ENCODE data around the gene SAMD4B.
"Not testable (repeated sequence)": the region's sequence is repeated elsewhere in the genome, so short reads cannot be mapped to it uniquely, and the experiment has no call there.

SAMD4B gene

DNA sequence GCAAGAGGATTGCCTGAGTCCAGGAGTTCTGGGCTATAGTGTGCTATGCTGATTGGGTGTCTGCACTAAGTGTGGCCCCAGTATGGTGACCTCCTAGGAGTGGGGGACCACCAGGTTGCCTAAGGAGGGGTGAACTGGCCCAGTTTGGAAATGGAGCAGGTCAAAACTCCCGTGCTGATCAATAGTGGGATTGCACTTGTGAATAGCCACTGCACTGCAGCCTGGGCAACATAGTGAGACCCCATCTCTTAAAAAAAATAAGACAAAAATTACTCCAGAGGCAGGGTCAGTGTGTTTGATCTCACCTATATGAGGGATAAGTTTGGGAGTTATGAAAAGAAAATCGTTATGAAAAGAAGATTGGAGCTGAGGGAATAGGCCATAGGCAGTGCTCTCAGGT lies 27.0 kb downstream of the SAMD4B start:
- no peak for ATAC-seq
- DNase-seq: no peak

GRCh38 chr19:39370735-39371134 lies 28.5 kb downstream of the SAMD4B start:
- ATAC-seq: no peak
- DNase-seq: no peak

- no peak for DNase-seq
- ATAC-seq: no peak
These were observed 30.0 kb downstream of the SAMD4B start for GRCh38 chr19:39372047-39372802.

DNA sequence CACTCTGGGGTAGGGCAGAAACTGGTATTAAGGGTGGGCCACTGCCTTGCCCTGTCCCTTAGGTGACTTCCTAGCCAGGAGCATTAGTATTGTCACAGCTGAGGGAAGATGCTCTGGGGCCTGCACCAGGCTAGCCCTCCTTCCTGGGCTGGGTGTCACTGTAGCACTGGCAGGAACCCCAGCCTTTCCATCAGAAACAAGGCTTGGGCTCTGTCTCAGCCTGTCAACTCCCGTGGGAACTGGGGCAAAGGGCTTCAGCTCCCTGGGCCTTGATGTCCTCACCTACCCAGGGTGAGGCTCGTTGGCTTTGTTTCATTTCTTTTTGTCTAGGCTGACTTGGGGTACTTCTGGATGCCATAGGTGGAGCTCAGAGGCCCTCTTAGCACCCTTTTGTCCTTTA lies 30.7 kb downstream of the SAMD4B start:
- no peak for DNase-seq

DNA sequence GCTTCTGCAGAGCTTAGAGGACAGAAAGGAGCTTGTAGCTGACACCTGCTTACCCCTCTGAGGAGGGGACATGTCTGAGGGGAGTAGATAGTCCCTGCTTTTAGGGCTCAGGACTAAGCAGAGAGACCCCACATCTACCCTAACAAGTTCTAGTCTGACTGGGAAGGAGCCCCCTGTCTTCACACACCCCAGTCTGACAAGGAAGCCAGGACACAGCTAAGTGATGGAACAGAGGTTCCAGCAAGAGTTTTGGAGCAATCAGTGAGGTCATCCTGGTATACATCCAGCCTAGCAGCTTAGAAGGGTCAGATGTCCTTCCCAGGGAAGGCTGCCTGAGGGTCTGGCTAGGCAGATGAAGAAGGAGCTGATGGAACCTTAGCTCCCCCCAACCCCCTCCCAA lies 33.7 kb downstream of the SAMD4B start:
- ATAC-seq (no peak), DNase-seq (no peak)

More for the DNA sequence above, 30.7 kb downstream of the SAMD4B start:
- ATAC-seq: no peak

DNA sequence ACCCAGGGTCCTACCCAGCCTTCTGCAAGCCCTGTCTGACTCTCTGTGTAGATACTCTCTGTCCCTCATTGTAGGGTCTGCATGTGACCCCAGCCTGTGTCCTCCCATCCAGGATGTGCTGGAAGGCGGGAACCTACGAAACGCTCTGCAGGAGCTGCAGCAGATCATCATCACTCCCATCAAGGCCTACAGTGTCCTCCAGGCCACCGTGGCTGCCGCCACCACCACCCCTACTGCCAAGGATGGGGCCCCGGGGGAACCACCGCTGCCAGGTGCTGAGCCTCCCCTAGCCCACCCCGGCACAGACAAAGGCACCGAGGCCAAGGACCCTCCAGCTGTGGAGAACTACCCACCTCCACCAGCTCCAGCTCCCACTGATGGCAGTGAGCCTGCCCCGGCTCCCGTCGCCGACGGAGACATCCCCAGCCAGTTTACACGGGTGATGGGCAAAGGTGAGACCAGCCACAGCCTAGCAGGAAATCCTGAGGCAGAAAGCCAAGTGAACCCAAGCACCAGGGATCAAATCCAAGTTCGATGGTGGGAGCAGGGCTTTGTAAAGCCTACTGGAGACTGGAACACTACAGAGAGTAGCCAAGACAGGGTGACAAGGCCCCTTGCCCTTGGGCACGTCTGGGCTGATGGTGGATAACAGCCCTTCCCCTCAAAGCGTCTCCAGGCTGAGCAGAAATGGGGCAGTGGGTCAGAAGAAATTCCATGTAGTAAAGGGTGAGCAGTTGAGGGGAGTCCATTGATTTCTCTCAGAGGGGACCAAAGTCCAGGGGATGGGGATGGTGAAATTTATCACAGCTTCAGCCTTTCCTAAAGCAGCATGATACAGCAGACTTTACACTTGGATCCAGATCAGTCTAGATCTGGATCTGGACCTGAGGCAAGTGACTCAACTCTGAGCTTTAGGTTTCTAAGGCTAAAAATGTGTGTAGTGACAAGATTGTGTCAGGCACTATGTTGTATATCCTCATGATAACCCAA lies 35.4 kb downstream of the SAMD4B start:
- DNase-seq (no peak), ATAC-seq (no peak)

DNA sequence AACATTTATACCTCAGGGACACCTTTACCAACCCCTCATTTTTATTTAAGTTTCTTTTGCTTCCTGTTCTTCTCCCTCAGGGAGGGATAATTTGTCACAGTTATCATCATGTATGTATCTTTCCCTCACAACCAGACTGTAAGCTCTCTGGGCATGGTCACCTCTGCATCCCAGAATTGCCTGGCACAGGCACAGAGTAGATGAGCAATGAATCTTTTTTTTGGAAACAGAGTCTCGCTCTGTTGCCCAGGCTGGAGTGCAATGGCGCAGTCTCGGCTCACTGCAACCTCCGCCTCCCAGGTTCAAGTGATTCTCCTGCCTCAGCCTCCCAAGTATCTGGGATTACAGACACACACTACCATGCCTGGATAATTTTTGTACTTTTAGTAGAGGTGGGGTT lies 37.1 kb downstream of the SAMD4B start:
- not testable (repeated sequence) for DNase-seq, ATAC-seq

DNA sequence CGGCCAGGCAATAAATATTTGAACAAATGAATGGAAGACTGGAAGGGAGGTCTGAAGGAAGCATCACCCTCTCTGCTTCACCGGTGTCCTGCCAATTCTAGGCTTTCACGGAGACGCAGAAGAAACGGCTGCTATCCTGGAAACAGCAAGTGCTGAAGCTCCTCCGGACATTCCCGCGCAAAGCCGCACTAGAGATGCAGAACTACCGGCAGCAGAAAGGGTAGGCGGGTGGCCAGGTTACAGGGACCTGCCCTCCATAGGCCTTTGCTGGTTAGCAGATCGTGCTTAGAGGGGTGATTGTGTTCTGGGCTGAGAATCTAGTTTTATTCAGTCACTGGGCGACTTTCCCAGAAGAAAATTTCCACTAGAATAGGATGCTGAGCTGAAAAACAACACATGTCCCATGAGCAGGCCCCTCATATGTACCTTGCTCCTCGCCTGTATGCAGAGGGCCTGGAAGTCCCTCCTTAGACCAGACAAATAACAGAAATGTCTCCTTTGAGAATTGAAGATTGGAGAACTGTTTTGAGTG lies 37.7 kb downstream of the SAMD4B start:
- DNase-seq: no peak
- ATAC-seq: no peak

- DNase-seq: no peak
- no peak for ATAC-seq
These were observed 38.6 kb downstream of the SAMD4B start for GRCh38 chr19:39380521-39381502.

DNA sequence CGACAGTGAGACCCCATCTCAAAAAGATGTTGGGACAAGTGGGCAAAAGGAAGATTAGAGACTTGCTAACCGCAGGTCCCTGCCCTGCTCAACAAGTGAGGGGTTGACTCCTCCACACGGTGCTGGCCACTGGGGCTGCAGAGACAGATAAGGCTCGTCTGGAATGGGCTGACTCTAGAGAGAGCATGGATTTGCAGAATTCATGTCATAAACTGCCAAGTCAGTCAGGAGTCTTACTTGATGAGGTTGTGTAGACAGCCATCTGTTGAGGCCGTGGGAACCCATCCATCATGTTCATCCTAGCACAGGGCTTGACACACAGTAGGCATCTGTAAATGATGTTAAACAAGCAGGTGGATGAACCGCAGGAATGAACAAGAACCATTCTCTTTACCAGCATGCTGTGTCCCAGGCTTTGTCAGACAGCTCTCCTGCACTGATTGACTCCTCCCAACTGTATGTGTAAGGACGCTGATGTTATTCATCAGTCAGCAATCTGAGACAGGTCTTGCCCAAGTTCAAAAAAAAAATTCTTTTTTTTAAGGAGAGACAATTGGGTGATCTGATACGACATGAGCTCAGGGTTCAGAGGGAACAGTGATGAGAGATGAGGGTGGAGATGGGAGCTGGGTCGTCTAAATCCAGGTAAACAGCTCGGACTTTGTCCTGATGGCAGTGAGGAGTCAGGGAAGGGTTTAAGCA lies 39.8 kb downstream of the SAMD4B start:
- ATAC-seq: no peak
- no peak for DNase-seq

DNA sequence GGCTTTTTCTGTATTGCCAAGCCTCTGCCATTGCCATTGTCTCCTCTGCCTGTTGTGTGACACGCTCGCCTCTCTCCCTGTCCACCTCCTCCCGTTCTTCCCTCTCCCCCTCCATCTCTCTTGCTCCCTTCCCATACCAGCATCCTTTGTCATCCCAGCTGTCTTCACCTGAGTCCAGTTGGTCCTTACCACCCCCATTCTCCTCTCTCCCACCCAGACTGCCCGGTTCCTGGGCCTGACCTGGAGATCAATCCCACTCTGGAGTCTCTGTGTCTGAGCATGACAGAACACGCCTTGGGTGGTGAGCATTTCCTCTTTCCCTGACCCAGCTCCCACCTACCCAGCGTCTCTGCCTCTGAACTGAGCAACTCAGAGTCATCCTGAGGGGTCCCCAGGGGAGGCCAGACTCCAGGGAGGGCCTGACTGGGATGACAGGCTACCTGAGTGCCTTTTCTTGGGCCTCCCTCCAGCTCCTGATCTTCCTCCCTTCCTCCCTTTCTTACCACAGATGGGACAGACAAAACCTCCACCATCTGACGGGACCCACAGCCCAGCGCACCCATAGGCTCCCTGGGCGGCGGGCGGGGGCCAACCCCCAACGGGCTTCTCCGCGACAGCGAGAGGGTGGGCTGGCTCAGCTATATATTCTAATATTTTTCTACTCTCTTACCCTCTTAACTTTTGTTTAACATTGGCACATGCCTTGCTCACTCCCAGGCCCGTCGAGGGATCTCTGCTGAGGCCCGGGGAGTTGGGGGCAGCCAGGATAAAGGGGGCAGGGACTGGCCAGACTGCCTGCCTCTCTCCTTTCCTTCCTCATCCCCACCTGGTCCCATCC lies 41.0 kb downstream of the SAMD4B start:
- ATAC-seq (no peak), DNase-seq (no peak)

DNA sequence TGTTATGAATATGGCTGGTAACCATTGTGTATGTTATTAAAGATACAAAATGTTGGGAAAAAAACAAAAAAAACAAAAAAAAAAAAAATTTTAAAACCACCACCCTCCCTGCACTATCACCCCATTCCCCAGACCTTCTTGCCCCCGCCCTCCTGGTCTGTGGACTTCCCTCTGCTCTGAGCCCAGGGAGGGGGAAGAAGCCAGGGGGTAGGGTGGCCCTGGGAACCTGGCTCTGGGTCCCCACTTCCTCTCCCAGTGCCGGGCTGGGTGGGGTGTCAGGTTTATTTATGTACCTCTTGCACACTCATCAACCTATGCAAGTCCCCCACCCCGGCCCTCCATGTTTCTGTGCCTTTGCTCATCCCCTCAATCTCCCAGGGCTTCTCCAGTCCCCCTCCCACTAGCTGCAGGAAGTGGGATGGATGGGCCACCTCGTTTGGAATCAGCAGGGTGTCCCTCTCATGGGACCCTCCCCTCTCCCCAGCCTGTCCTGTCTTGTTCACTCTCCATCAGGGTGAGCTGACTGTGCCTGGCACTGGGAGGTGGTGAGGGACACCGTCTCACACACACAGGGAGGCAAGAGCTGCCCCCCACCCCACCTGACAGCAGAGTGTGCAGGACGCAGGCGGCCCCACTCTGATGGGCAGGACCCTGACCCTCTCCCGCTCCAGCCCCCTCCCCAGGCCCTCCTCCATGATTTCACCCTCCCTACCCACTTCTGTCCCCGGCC lies 42.8 kb downstream of the SAMD4B start:
- no peak for DNase-seq
- ATAC-seq: no peak

DNA sequence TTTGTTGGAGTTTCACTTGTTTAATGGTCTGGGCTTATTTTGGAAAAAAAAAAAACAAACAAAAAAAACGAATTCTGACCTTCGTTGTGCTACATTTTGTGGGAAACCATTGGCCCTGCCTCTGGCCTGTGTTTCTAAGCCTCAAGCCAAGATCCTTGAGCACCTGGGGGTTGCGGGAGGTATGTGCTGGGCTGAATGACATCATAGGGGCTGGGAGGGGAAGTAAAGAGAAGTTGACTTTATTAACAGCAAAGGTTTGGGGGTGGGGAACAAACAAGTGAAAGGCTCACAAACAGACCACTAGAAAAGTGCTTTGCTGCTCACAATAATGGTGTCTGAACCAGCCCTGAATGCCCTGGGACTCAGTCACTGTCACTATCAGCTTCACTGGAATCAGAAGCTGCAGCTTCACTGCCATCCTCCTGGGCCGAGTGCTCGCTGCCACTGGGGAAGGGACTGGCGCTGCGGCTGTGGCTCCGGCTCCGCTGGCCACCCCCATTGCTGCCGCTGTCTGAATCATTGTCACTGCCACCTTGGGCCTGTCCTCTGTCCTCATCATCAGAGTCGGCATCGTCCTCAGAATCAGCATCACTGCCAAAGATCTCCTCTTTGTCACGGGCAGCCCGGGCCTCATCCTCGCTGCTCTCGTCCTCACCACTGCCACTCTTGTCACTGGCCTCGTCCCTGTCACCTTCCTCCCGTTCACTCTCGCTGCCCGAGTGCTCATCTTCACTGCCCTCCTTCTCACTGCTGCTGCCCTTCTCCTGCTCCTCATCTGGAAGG lies 43.6 kb downstream of the SAMD4B start:
- ATAC-seq (no peak), DNase-seq (no peak)

DNA sequence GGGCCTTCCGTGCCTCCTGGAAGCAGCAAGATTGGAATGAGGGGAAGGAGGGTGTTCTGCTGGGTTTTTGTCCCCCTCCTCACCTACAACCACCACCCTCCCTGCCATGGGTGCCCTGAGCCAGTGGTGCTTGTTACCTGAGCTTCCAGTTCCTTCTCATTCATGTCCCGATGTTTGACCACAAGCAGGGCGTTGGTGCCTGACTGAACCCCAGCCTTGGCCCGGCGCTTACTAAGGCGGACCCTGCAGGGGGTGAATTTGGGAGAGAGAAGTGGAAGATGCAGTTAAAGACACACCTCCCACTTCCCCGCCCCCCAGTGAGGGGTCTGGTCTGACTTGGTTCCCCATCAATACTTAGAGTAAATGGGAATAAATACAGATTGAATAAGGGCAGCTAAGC lies 44.3 kb downstream of the SAMD4B start:
- no peak for DNase-seq
- ATAC-seq: no peak

GRCh38 chr19:39388657-39389056 lies 46.4 kb downstream of the SAMD4B start:
- DNase-seq: no peak
- no peak for ATAC-seq

DNA sequence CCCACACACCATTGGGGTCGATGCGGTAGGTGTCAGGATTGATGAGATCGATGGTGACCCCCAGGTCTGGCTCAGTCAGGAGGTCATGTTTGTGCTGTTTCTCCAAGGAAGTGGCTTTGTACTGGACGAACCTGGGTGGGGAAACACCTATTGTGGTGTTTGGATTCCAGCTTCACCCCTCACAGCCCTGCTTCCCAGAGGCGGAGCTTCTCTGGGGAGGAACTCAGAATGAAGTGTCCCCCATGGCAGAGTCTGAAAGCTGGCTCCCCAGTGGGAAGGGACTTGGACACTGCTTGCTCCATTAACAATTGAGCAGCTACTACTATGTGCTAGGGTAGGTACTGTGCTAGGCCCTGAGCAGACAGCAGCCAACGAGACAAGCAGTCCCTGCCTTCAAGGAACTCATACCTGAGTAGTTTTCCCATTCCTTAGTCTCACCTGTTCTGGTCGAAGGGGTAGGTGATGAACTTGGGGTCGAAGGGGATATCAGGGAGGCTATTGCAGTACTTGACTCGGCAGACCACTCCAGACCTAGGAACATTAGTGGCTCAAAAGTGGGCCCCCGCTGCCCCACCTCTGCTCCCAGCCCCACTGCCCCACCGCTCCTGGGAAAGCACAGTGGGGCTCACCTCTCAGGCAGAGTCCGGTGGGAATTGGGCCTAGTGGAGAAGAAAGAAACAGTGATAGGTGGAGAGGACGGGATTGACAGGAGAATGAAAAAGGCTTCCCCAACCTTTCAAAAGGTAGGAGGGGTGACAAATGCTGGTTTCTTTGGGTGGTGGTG lies 47.6 kb downstream of the SAMD4B start:
- ATAC-seq: no peak
- no peak for DNase-seq

DNA sequence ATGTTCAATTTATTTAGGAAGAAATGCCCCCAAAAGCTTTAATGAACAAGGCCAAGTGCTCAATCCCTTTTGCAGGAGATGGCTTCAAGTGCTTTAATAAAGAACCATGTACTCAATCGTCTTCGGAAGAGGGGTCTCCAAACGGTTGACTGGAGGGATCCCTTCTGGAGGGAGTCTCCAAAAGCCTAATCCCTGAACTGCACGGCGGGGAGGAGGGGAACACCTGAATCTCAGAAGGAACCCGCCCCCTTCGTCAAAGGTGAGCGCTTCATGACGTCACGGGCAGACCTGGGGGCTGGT lies 48.2 kb downstream of the SAMD4B start:
- no peak for DNase-seq
- ATAC-seq: no peak

Data from stimulated activated naive CD8-positive, alpha-beta T cell treated with anti-CD3 and anti-CD28 coated beads, Interleukin-15, Interleukin-2, amounts not matched to agents 100 U/mL and 50 U/mL, for 24 hours (primary cell).